Stomach (tissue), 4 donors: ENCODE data around the gene SSTR4.

Source experiments
- POLR2A ChIP-seq, 4 donors: fragments of 450-650 bp; IDR thresholded peaks; one replicate each; pipeline ENCODE4 v1.6.1; 2016; ENCODE audit warnings: antibody characterized with exemption in 4 of 4, control low read depth in 2 of 4, mild to moderate bottlenecking in 1 of 4, moderate library complexity in 1 of 4
- POLR2AphosphoS5 ChIP-seq, 3 donors: sonication (generic); formaldehyde crosslinking; IDR thresholded peaks; one replicate each; pipeline ENCODE4 v1.6.1; 2016; ENCODE audit warnings: antibody characterized with exemption in 3 of 3
- TF ChIP-seq, protein P1 (sequence below), 7 experiments: fragments of 450-650 bp in 4 of 7; fragments of 200-600 bp in 3 of 7; sonication (generic) in 3 of 7; IDR thresholded peaks; one replicate each; pipeline ENCODE4 v1.5.1; 2016 to 2019; ENCODE audit warnings: antibody characterized with exemption in 7 of 7, control low read depth in 2 of 7, mild to moderate bottlenecking in 1 of 7

DNA sequence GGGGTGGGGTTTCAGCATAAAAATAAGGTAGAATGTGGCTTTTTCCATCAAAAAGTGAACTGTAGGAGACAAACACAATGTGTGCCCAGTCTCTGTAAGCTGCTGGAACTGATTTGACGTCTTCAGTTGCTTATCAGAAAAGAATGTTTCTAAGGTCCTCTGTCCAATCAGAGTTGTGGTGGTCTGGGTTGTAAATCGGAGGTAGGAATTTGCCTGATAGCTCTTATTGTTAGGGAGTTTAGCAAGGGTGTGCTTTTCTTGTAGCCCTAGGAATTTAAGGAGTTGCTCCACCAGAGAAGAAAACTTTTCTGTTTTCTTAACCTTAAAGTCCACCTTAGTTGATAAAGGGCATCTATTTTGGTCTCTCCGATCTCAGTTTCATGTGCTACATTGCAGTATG, 10.4 kb upstream of the SSTR4 start:
- TF ChIP-seq, protein P1, sequence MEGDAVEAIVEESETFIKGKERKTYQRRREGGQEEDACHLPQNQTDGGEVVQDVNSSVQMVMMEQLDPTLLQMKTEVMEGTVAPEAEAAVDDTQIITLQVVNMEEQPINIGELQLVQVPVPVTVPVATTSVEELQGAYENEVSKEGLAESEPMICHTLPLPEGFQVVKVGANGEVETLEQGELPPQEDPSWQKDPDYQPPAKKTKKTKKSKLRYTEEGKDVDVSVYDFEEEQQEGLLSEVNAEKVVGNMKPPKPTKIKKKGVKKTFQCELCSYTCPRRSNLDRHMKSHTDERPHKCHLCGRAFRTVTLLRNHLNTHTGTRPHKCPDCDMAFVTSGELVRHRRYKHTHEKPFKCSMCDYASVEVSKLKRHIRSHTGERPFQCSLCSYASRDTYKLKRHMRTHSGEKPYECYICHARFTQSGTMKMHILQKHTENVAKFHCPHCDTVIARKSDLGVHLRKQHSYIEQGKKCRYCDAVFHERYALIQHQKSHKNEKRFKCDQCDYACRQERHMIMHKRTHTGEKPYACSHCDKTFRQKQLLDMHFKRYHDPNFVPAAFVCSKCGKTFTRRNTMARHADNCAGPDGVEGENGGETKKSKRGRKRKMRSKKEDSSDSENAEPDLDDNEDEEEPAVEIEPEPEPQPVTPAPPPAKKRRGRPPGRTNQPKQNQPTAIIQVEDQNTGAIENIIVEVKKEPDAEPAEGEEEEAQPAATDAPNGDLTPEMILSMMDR (IDR thresholded peaks at IDR 0.05), result no peak
- TF ChIP-seq POLR2A (IDR thresholded peaks at IDR 0.05) (no peak), POLR2AphosphoS5 (IDR thresholded peaks at IDR 0.05) (no peak)
